ENCODE measurements around the gene EEFSEC. TPM values are rescaled to one million over a fixed set of nuclear protein-coding genes. Genes with fewer than 3 reads are reported as not detected.

Gene EEFSEC
- total RNA-seq, 1 donor from 2014 or later, result 6.1 TPM

DNA sequence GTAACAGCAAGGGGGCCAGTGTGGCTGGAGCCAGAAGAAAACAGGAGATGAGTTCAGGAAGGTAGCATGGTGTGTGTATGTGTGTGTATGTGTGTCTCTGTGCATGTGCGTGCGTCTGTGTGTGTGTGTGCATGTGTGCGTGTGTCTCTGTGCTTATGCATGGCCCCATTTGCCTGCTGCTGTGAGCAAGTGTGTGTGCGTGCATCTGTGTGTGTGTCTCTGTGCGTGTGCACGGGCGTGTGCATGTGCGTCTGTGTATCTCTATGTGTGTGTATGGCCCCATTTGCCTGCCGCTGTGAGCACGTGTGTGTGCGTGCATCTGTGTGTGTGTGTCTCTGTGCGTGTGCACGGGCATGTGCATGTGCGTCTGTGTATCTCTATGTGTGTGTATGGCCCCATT lies 7.1 kb upstream of the EEFSEC start:
- Histone ChIP-seq H3K36me3 (ENCODE audit: insufficient read depth, low read length) (no peaks in the 10 kb centered on the region), H3K9me3 (ENCODE audit: insufficient read depth, low read depth, low read length) (no peaks in the 10 kb centered on the region), H3K27ac (ENCODE audit: low read depth, low read length) (no peak overlapping the region), H3K9ac (ENCODE audit: low read length) (no peak overlapping the region), H3K79me2 (ENCODE audit: insufficient read depth, low read length) (no peaks in the 10 kb centered on the region), H3K4me1 (ENCODE audit: insufficient read depth, low read length) (no peaks in the 10 kb centered on the region), H3K27me3 (ENCODE audit: insufficient read depth, low read length) (no peaks in the 10 kb centered on the region), H2AFZ (ENCODE audit: low read depth, low read length) (no peak overlapping the region), H4K20me1 (ENCODE audit: insufficient read depth, low read length) (no peaks in the 10 kb centered on the region), H3K4me3 (ENCODE audit: insufficient read depth, low read depth, low read length) (no peak overlapping the region), H3K4me2 (ENCODE audit: low read length) (no peak overlapping the region)
- H3K27ac Mint-ChIP-seq (ENCODE audit: unreplicated experiment), result no peak overlapping the region
- H3K27me3 Mint-ChIP-seq (ENCODE audit: low read depth, unreplicated experiment), result peaks cover 24% of the 10 kb centered on the region
- peaks cover 2% of the 10 kb centered on the region for H3K4me1 Mint-ChIP-seq (ENCODE audit: low read depth, unreplicated experiment)
- peaks cover 5% of the 10 kb centered on the region for H3K36me3 Mint-ChIP-seq (ENCODE audit: low read depth, unreplicated experiment)
- no peak overlapping the region for H3K4me3 Mint-ChIP-seq (ENCODE audit: unreplicated experiment)
- no peak for DNase-seq (ENCODE audit: low read depth)
- no peaks in the 10 kb centered on the region for H3K9me3 Mint-ChIP-seq (ENCODE audit: unreplicated experiment)
- no peak for FAIRE-seq
- TF ChIP-seq CTCF (IDR thresholded peaks at IDR 0.05; ENCODE audit: insufficient read depth, low read depth, low read length) (no peak), EZH2 (IDR thresholded peaks at IDR 0.05; ENCODE audit: insufficient read depth, low read length) (no peak)

GRCh38 chr3:128149650-128150049 lies 3.6 kb upstream of the EEFSEC start:
- H3K27me3 ChIP-seq (ENCODE audit: insufficient read depth, low read length), result no peaks in the 10 kb centered on the region
- no peak overlapping the region for H3K27ac ChIP-seq (ENCODE audit: low read depth, low read length)
- no peaks in the 10 kb centered on the region for H4K20me1 ChIP-seq (ENCODE audit: insufficient read depth, low read length)
- no peak overlapping the region for H3K9ac ChIP-seq (ENCODE audit: low read length)
- no peak for DNase-seq (ENCODE audit: low read depth)
- H3K27me3 Mint-ChIP-seq (ENCODE audit: low read depth, unreplicated experiment), result peaks cover 16% of the 10 kb centered on the region
- no peak for TF ChIP-seq EZH2 (IDR thresholded peaks at IDR 0.05; ENCODE audit: insufficient read depth, low read length)
- no peak for TF ChIP-seq CTCF (IDR thresholded peaks at IDR 0.05; ENCODE audit: insufficient read depth, low read depth, low read length)
- H3K9me3 Mint-ChIP-seq (ENCODE audit: unreplicated experiment), result no peaks in the 10 kb centered on the region
- no peaks in the 10 kb centered on the region for H3K36me3 ChIP-seq (ENCODE audit: insufficient read depth, low read length)
- no peak overlapping the region for H3K4me3 ChIP-seq (ENCODE audit: insufficient read depth, low read depth, low read length)
- no peaks in the 10 kb centered on the region for H3K4me1 ChIP-seq (ENCODE audit: insufficient read depth, low read length)
- no peak overlapping the region for H3K4me2 ChIP-seq (ENCODE audit: low read length)
- no peaks in the 10 kb centered on the region for H3K79me2 ChIP-seq (ENCODE audit: insufficient read depth, low read length)
- H3K4me1 Mint-ChIP-seq (ENCODE audit: low read depth, unreplicated experiment), result peaks cover 2% of the 10 kb centered on the region
- H2AFZ ChIP-seq (ENCODE audit: low read depth, low read length), result no peak overlapping the region
- peaks cover 1% of the 10 kb centered on the region for H3K36me3 Mint-ChIP-seq (ENCODE audit: low read depth, unreplicated experiment)
- no peaks in the 10 kb centered on the region for H3K9me3 ChIP-seq (ENCODE audit: insufficient read depth, low read depth, low read length)
- H3K27ac Mint-ChIP-seq (ENCODE audit: unreplicated experiment), result no peak overlapping the region
- no peak for FAIRE-seq
- no peak overlapping the region for H3K4me3 Mint-ChIP-seq (ENCODE audit: unreplicated experiment)

DNA sequence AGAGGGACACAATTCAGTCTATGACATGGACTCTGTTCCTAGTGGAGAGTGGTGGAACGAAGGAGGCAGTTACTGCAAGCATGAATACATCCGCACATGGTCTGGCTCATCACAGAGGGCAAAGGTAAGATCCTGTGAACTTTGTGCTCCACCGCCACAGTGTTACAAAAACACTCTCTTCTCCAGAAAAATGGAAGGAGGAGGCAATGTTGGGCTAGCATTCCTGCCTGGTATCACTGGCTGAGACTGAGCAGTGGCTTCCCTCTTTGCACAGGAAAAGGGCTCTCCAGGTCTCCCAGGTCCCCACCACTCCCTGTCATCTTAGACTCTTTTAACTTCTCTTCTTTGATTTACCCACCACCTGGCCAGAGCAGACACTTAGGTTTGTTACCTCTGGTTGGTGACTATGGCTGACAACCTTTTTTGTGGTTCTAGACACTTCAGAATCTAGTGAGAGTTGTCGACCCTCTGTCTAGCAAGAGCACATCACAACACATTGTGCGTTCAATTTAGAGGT lies 1.5 kb upstream of the EEFSEC start:
- Histone ChIP-seq H3K27ac (ENCODE audit: low read depth, low read length) (no peak overlapping the region), H3K79me2 (ENCODE audit: insufficient read depth, low read length) (no peaks in the 10 kb centered on the region), H3K9me3 (ENCODE audit: insufficient read depth, low read depth, low read length) (no peaks in the 10 kb centered on the region), H3K36me3 (ENCODE audit: insufficient read depth, low read length) (no peaks in the 10 kb centered on the region), H3K4me1 (ENCODE audit: insufficient read depth, low read length) (no peaks in the 10 kb centered on the region), H3K4me3 (ENCODE audit: insufficient read depth, low read depth, low read length) (no peak overlapping the region), H3K27me3 (ENCODE audit: insufficient read depth, low read length) (no peaks in the 10 kb centered on the region), H3K4me2 (ENCODE audit: low read length) (no peak overlapping the region), H4K20me1 (ENCODE audit: insufficient read depth, low read length) (no peaks in the 10 kb centered on the region), H3K9ac (ENCODE audit: low read length) (no peak overlapping the region), H2AFZ (ENCODE audit: low read depth, low read length) (peak overlapping the region; percentile 20)
- H3K4me3 Mint-ChIP-seq (ENCODE audit: unreplicated experiment), result peak overlapping the region; percentile 64
- H3K9me3 Mint-ChIP-seq (ENCODE audit: unreplicated experiment), result peaks cover 3% of the 10 kb centered on the region
- no peak overlapping the region for H3K27ac Mint-ChIP-seq (ENCODE audit: unreplicated experiment)
- DNase-seq (ENCODE audit: low read depth) (no peak), FAIRE-seq (no peak)
- TF ChIP-seq CTCF (IDR thresholded peaks at IDR 0.05; ENCODE audit: insufficient read depth, low read depth, low read length) (no peak), EZH2 (IDR thresholded peaks at IDR 0.05; ENCODE audit: insufficient read depth, low read length) (no peak)
- H3K27me3 Mint-ChIP-seq (ENCODE audit: low read depth, unreplicated experiment), result peaks cover 9% of the 10 kb centered on the region
- peaks cover 2% of the 10 kb centered on the region for H3K4me1 Mint-ChIP-seq (ENCODE audit: low read depth, unreplicated experiment)
- H3K36me3 Mint-ChIP-seq (ENCODE audit: low read depth, unreplicated experiment), result peaks cover 2% of the 10 kb centered on the region
